HepG2 (cell line): ENCODE results near the gene NRSN2. TPM values are rescaled to one million over a fixed set of nuclear protein-coding genes. Genes with fewer than 3 reads are reported as not detected.

Experiments used
- ATF2 ChIP-seq: sonication (generic); formaldehyde crosslinking; IDR thresholded peaks from 2 replicates; pipeline ENCODE4 v1.4.0; 2020; ENCODE audit warnings: missing genetic modification reagents
- ATF4 ChIP-seq, 2 experiments: fragments of 450-650 bp in 1 of 2; sonication (generic) in 1 of 2; formaldehyde crosslinking; IDR thresholded peaks; 2 replicates each; pipeline versions ENCODE4 v1.5.0 to v1.8.0; 2020 to 2022; ENCODE audit warnings: mild to moderate bottlenecking in 1 of 2, missing genetic modification reagents in 1 of 2
- DPF2 ChIP-seq: sonication (generic); formaldehyde crosslinking; IDR thresholded peaks from 2 replicates; pipeline ENCODE4 v1.4.0; 2020; ENCODE audit warnings: mild to moderate bottlenecking, low read depth, missing genetic modification reagents, borderline replicate concordance
- FOXC1 ChIP-seq: sonication (generic); formaldehyde crosslinking; IDR thresholded peaks from 2 replicates; pipeline ENCODE4 v1.8.0; 2022; ENCODE audit warnings: mild to moderate bottlenecking, missing genetic modification reagents, borderline replicate concordance
- HNRNPLL ChIP-seq: fragments of 200-400 bp; formaldehyde crosslinking; IDR thresholded peaks from 2 replicates; pipeline ENCODE4 v1.6.1; 2017; ENCODE audit warnings: mild to moderate bottlenecking, low read depth, low read length; ENCODE audit not compliant: poor library complexity, severe bottlenecking
- HOXA7 ChIP-seq: sonication (generic); formaldehyde crosslinking; IDR thresholded peaks from 2 replicates; pipeline ENCODE4 v1.8.1; 2022; ENCODE audit warnings: mild to moderate bottlenecking, missing genetic modification reagents, moderate library complexity
- KDM4B ChIP-seq: sonication (generic); formaldehyde crosslinking; IDR thresholded peaks from 2 replicates; pipeline ENCODE4 v1.4.0; 2020; ENCODE audit warnings: missing genetic modification reagents
- KDM6A ChIP-seq: IDR thresholded peaks from 2 replicates; pipeline ENCODE4 v1.6.1; 2016; ENCODE audit warnings: low read depth
- MYC ChIP-seq: sonication (generic); formaldehyde crosslinking; IDR thresholded peaks from 2 replicates; pipeline ENCODE4 v1.9.0; 2021; ENCODE audit warnings: missing genetic modification reagents, borderline replicate concordance
- NCOA5 ChIP-seq: sonication (generic); formaldehyde crosslinking; IDR thresholded peaks from 2 replicates; pipeline ENCODE4 v1.4.0; 2020; ENCODE audit warnings: missing genetic modification reagents
- NR3C1 ChIP-seq: sonication (generic); formaldehyde crosslinking; IDR thresholded peaks from 2 replicates; pipeline ENCODE4 v1.4.0; 2020; ENCODE audit warnings: missing genetic modification reagents
- PHF8 ChIP-seq: sonication (generic); formaldehyde crosslinking; IDR thresholded peaks from 2 replicates; pipeline ENCODE4 v1.5.0; 2020; ENCODE audit warnings: missing genetic modification reagents
- POLR2A ChIP-seq, 2 experiments: IDR thresholded peaks; 2 replicates each; pipeline ENCODE4 v1.6.1; 2011; ENCODE audit warnings: low read depth in 2 of 2, low read length in 2 of 2, mild to moderate bottlenecking in 1 of 2, moderate library complexity in 1 of 2; ENCODE audit not compliant: insufficient read depth in 1 of 2
- U2AF2 ChIP-seq: fragments of 200-400 bp; formaldehyde crosslinking; IDR thresholded peaks from 2 replicates; pipeline ENCODE4 v1.6.1; 2017; ENCODE audit warnings: low read depth, mild to moderate bottlenecking, low read length
- YEATS2 ChIP-seq: sonication (generic); formaldehyde crosslinking; IDR thresholded peaks from 2 replicates; pipeline ENCODE4 v1.4.0; 2020; ENCODE audit warnings: missing genetic modification reagents, borderline replicate concordance
- ZEB1 ChIP-seq: IDR thresholded peaks from 2 replicates; pipeline ENCODE4 v1.6.1; 2012; ENCODE audit warnings: mild to moderate bottlenecking, low read depth, inconsistent platforms; ENCODE audit not compliant: insufficient replicate concordance
- ZFYVE20 ChIP-seq: sonication (generic); formaldehyde crosslinking; IDR thresholded peaks from 2 replicates; pipeline ENCODE4 v1.8.0; 2023; ENCODE audit warnings: low read depth, mild to moderate bottlenecking, moderate library complexity, missing genetic modification reagents, borderline replicate concordance
- ZNF205 ChIP-seq: IDR thresholded peaks from 2 replicates; pipeline ENCODE4 v1.6.1; 2018; ENCODE audit warnings: missing biosample characterization, missing genetic modification reagents
- ZNF296 ChIP-seq: sonication (generic); formaldehyde crosslinking; conservative IDR thresholded peaks from 2 replicates; pipeline ENCODE4 v1.5.0; 2020; ENCODE audit warnings: mild to moderate bottlenecking, missing genetic modification reagents
- ZNF597 ChIP-seq: sonication (generic); formaldehyde crosslinking; IDR thresholded peaks from 2 replicates; pipeline ENCODE4 v1.5.0; 2020; ENCODE audit warnings: missing genetic modification reagents
- ZNF605 ChIP-seq: sonication (generic); formaldehyde crosslinking; IDR thresholded peaks from 2 replicates; pipeline ENCODE4 v1.8.0; 2022; ENCODE audit warnings: mild to moderate bottlenecking, missing genetic modification reagents
- ZNF737 ChIP-seq: sonication (generic); formaldehyde crosslinking; IDR thresholded peaks from 2 replicates; pipeline ENCODE4 v1.5.0; 2020; ENCODE audit warnings: missing genetic modification reagents, mild to moderate bottlenecking, borderline replicate concordance
- ZNF75D ChIP-seq: sonication (generic); formaldehyde crosslinking; IDR thresholded peaks from 2 replicates; pipeline ENCODE4 v1.8.1; 2023; ENCODE audit warnings: missing genetic modification reagents, mild to moderate bottlenecking, borderline replicate concordance
- polyA plus RNA-seq, 8 experiments: library from polyadenylated mRNA; depleted of rRNA in 3 of 8; stranded (reverse) in 7 of 8; unstranded in 1 of 8; fragments of >200 nt; fragmentation: Illumina TruSeq in 4 of 8; extraction: Trizol in 4 of 8; gene quantifications; 2 replicates each; pipeline versions ENCODE4 v1.2.1 to v1.2.3, GENCODE V29; 2011 to 2016; ENCODE audit warnings: low read depth in 4 of 8, missing spikeins in 1 of 8, mixed read lengths in 1 of 8; ENCODE audit not compliant: insufficient read depth in 1 of 8
- total RNA-seq, 5 experiments: library from RNA; depleted of rRNA; stranded (reverse); fragments of >200 nt; fragmentation: Illumina TruSeq; extraction: Trizol; gene quantifications; 2 replicates each; pipeline ENCODE4 v1.2.3, GENCODE V29; 2016; ENCODE audit warnings: low read depth in 1 of 5

The NRSN2 gene
- total and polyA plus RNA-seq, 2 of the 13 experiments (the other 11 are each of a cell fraction or from before 2014, with no cell fraction given) = 32.3 to 49.4 TPM

DNA sequence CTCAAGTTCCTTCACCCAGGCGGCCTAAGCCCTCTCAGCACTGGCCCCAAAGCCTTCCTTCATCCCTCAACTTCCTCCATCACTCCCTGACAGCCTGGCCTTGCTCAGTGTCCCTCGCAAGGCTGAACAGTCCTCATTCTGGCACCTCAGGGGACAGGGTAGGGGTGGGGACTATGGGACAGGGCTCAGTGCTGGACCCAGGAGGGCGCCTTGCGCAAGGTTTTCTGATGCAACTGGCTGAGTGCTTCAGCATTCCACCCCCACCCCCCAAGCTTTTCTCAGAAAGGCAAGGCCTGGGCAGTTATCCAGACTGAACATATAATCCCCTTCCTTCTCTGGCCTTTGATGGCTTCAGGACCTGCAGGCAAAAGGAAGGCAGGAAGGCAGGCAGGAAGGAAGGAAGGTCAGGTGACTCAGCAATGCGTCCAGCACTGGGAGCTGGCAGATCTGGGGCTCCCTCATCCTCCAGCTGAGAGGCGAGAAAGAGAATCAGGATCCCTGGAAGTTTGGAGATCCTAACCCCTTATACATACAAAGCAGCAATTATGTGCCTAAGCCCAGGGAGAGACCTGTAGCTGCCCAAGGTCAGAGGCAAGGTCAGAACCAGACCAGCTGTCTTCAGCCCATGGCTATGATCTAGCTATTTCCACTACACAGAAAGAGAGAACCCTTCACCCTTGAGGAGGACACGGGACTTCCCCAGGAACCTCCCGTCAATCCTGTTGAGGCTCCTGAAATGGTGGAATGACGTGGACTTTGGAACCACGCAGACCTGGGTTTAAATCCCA lies 25.0 kb downstream of the NRSN2 start (continued):
- TF ChIP-seq NCOA5 (CRISPR knock-in tag) (no peak), ATF4 (CRISPR knock-in tag; IDR thresholded peaks at IDR 0.05) (peak; percentile 99 to 100), ZEB1 (peak; percentile 87), ATF2 (CRISPR knock-in tag) (peak; percentile 95), U2AF2 (peak; percentile 27; the same call in 1 of the 2 replicates), YEATS2 (CRISPR knock-in tag) (peak; percentile 72), ZNF296 (CRISPR knock-in tag) (peak; percentile 94), MYC (peak; percentile 89; the same call in 1 of the 2 replicates), HOXA7 (CRISPR knock-in tag) (no peak), ZNF737 (no peak; the same call in 1 of the 2 replicates), ZNF75D (CRISPR knock-in tag) (0 out of 2 replicates have a peak, but pooled peaks have one; percentile 10), NR3C1 (no peak), ZNF205 (peak; percentile 96), ZNF605 (peak; percentile 82), KDM4B (peak; percentile 99), PHF8 (CRISPR knock-in tag) (peak; percentile 68), ZFYVE20 (CRISPR knock-in tag) (0 out of 2 replicates have a peak, but pooled peaks have one; percentile 6), FOXC1 (peak; percentile 97), ZNF597 (no peak), POLR2A (IDR thresholded peaks at IDR 0.05; ENCODE audit: insufficient read depth in 1 of 2, low read depth in 2 of 2, low read length in 2 of 2) (peak; percentile 64 to 69), KDM6A (CRISPR knock-in tag) (peak; percentile 97; the same call in 1 of the 2 replicates), HNRNPLL (no peak), DPF2 (CRISPR knock-in tag) (peak; percentile 99)
